Panc1 (cell line): ENCODE data around the gene SLC27A2. TPM values are rescaled to one million over a fixed set of nuclear protein-coding genes. Genes with fewer than 3 reads are reported as not detected.

ENCODE experiments used
- ATAC-seq: fragments of 200-7000 bp; cut with Tn5 transposase; 2 replicates; pipeline ENCODE4 v1.9.1; 2020; ENCODE audit warnings: mild to moderate bottlenecking, moderate library complexity
- BruUV-seq: library from RNA; stranded (reverse); fragments of 400-500 nt; replicated peaks from 2 replicates; lab custom pipeline; 2021; lab: Mats Ljungman, UMichigan
- CTCF ChIA-PET: fragments of 300-600 bp; sonication (Branson Sonifier 250); formaldehyde crosslinking; loops from one replicate; lab custom pipeline; 2022; ENCODE audit warnings: antibody characterized with exemption; lab: Charles Lee
- POLR2A ChIA-PET: fragments of 300-600 bp; sonication (Branson Sonifier 250); formaldehyde crosslinking; loops from one replicate; lab custom pipeline; 2022; ENCODE audit warnings: antibody characterized with exemption; lab: Charles Lee
- DNase-seq: peaks from one replicate; pipeline ENCODE4 v3.0.0-alpha.2; 2010; ENCODE audit warnings: low read depth, low spot score
- H3K27ac ChIP-seq: 2 replicates; pipeline ENCODE4 v1.5.1; 2011; ENCODE audit warnings: mild to moderate bottlenecking, low read length, inconsistent platforms
- H3K27me3 ChIP-seq: fragments of 200-500 bp; sonication (Bioruptor generic); 2 replicates; pipeline ENCODE4 v1.6.0; 2014; ENCODE audit warnings: low read length, inconsistent platforms; ENCODE audit not compliant: control insufficient read depth, insufficient read depth
- H3K36me3 ChIP-seq: fragments of 200-500 bp; sonication (Bioruptor generic); 2 replicates; pipeline ENCODE4 v1.5.1; 2014; ENCODE audit warnings: inconsistent platforms, mild to moderate bottlenecking, low read length, moderate library complexity; ENCODE audit not compliant: control insufficient read depth, insufficient read depth
- H3K4me1 ChIP-seq: 2 replicates; pipeline ENCODE4 v1.5.1; 2011; ENCODE audit warnings: inconsistent platforms, mild to moderate bottlenecking, low read length, moderate library complexity; ENCODE audit not compliant: control insufficient read depth, insufficient read depth
- H3K4me3 ChIP-seq, 2 experiments: 2 replicates each; pipeline ENCODE4 v1.5.1; 2011 to 2012; ENCODE audit warnings: low read depth in 2 of 2, low read length in 2 of 2, mild to moderate bottlenecking in 2 of 2, inconsistent platforms in 1 of 2, moderate library complexity in 1 of 2
- H3K9me3 ChIP-seq: fragments of 200-500 bp; sonication (Bioruptor generic); 2 replicates; pipeline ENCODE4 v1.5.1; 2014; ENCODE audit warnings: low read depth, mild to moderate bottlenecking, inconsistent platforms, low read length, moderate library complexity; ENCODE audit not compliant: control insufficient read depth, insufficient read depth
- CTCF ChIP-seq: fragments of 450-650 bp; IDR thresholded peaks from 2 replicates; pipeline ENCODE4 v1.5.1; 2017; ENCODE audit warnings: mild to moderate bottlenecking
- POLR2AphosphoS5 ChIP-seq: IDR thresholded peaks from 2 replicates; pipeline ENCODE4 v1.6.1; 2012; ENCODE audit warnings: mild to moderate bottlenecking, low read depth, low read length, moderate library complexity
- REST ChIP-seq, 2 experiments: IDR thresholded peaks; 2 replicates each; pipeline ENCODE4 v1.6.1; 2011 to 2012; ENCODE audit warnings: low read depth in 2 of 2, control low read depth in 1 of 2, low read length in 1 of 2, mild to moderate bottlenecking in 1 of 2, moderate library complexity in 1 of 2; ENCODE audit not compliant: insufficient read depth in 1 of 2
- SIN3A ChIP-seq: IDR thresholded peaks from 2 replicates; pipeline ENCODE4 v1.6.1; 2012; ENCODE audit warnings: low read depth, mild to moderate bottlenecking, low read length, moderate library complexity, borderline replicate concordance; ENCODE audit not compliant: insufficient read depth
- TCF7L2 ChIP-seq: IDR thresholded peaks from 2 replicates; pipeline ENCODE4 v1.6.1; 2011; ENCODE audit warnings: mild to moderate bottlenecking, low read depth, low read length, inconsistent platforms
- in situ Hi-C: cut with HindIII; loops from 2 replicates; pipeline ENCODE4 v1.10.0; 2016; ENCODE audit warnings: low sequenced_read_pairs, low pct_unique_long_range_greater_than_20kb
- intact Hi-C: fragments of 100-400 bp; cut with micrococcal nuclease; formaldehyde crosslinking; loops from one replicate; pipeline ENCODE4 v1.10.0; 2022; ENCODE audit not compliant: unreplicated experiment
- total RNA-seq: library from RNA; stranded (reverse); gene quantifications from one replicate; pipeline ENCODE4 v1.2.1, GENCODE V29; 2021; ENCODE audit not compliant: unreplicated experiment

Gene SLC27A2
- total RNA-seq, 1 experiment from 2014 or later = 0.18 TPM

GRCh38 chr15:50192164-50192563, 10.2 kb downstream of the SLC27A2 start:
- in situ Hi-C loops (no loop called here), intact Hi-C loops (no loop called here)
- ChIA-PET POLR2A (no interaction called here), CTCF (no interaction called here)
- Histone ChIP-seq H3K4me3 (no peak overlapping the region), H3K36me3 (no peaks in the 10 kb centered on the region), H3K27ac (no peak overlapping the region), H3K27me3 (peaks cover 2% of the 10 kb centered on the region; the same call in 1 of the 2 replicates), H3K9me3 (no peaks in the 10 kb centered on the region), H3K4me1 (no peaks in the 10 kb centered on the region)
- ATAC-seq = no peak
- TF ChIP-seq SIN3A (no peak), CTCF (no peak), POLR2AphosphoS5 (no peak), TCF7L2 (no peak), REST (IDR thresholded peaks at IDR 0.05; ENCODE audit: insufficient read depth in 1 of 2, low read depth in 2 of 2, low read length in 1 of 2) (no peak)
- no TSS peak for BruUV-seq
- DNase-seq = no peak

DNA sequence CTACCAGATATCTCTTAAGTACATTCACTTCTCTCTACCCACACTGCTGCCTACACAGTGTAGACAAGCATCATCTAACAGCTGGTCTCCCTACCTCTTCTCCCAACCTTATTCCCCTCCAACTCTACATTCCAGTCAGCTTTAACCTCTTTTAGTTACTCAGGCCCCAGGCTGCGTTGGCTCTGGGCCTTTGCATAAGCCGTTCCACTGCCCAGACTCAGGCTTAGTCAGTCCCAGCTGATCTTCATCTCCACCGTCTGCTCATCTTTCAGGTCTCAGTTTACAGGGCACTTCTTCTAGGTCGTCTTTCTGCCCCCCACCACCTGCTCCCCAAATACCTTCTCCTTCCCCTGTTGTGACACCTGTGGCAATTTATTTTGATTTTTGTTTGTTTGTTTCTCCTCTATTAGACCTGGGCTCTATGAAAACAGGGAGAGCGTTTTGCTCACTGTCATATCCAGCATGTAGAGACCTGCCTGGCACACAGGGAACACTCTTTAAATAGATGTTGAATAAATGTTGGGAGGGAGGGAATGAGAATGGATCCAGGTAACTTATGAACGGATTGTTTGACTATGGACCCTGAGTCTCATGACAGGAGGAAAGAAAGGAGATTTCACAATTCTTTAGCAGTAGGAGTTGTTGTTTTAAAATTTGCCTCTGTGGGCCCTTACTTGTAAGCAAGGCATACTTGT, 11.1 kb downstream of the SLC27A2 start:
- ChIA-PET POLR2A (no interaction called here), CTCF (no interaction called here)
- ATAC-seq = no peak
- Histone ChIP-seq H3K9me3 (no peaks in the 10 kb centered on the region), H3K4me1 (no peaks in the 10 kb centered on the region), H3K4me3 (no peak overlapping the region), H3K36me3 (no peaks in the 10 kb centered on the region), H3K27me3 (peaks cover 2% of the 10 kb centered on the region; the same call in 1 of the 2 replicates), H3K27ac (no peak overlapping the region)
- no TSS peak for BruUV-seq
- in situ Hi-C loops = no loop called here
- intact Hi-C loops = no loop called here
- no peak for DNase-seq
- TF ChIP-seq REST (IDR thresholded peaks at IDR 0.05; ENCODE audit: insufficient read depth in 1 of 2, low read depth in 2 of 2, low read length in 1 of 2) = no peak
- no peak for TF ChIP-seq TCF7L2
- no peak for TF ChIP-seq CTCF
- TF ChIP-seq SIN3A = no peak
- no peak for TF ChIP-seq POLR2AphosphoS5
